ENCODE measurements around the gene SERTAD4. TPM values are rescaled to one million over a fixed set of nuclear protein-coding genes. Genes with fewer than 3 reads are reported as not detected.

Gene SERTAD4
- polyA plus RNA-seq, 1 donor from 2014 or later: 41.4 TPM

- Histone ChIP-seq H3K9me2 (ENCODE audit: insufficient read depth, low read length) (no peaks in the 10 kb centered on the region), H3K27me3 (ENCODE audit: insufficient read depth, low read depth, low read length) (no peaks in the 10 kb centered on the region), H3K9ac (ENCODE audit: low read length) (no peak overlapping the region), H3K79me2 (replicated peaks; ENCODE audit: insufficient read depth, low read length) (no peaks in the 10 kb centered on the region), H4K20me1 (ENCODE audit: insufficient read depth) (no peaks in the 10 kb centered on the region), H3K9me3 (ENCODE audit: low read length) (no peaks in the 10 kb centered on the region), H3K4me2 (ENCODE audit: low read length) (no peak overlapping the region), H3K4me3 (ENCODE audit: low read length) (no peak overlapping the region), H2AFZ (ENCODE audit: low read depth, low read length) (no peak overlapping the region), H3K36me3 (ENCODE audit: insufficient read depth, low read length) (no peaks in the 10 kb centered on the region), H3K27ac (ENCODE audit: low read length) (no peak overlapping the region), H3F3A (ENCODE audit: insufficient read depth, low read length, poor library complexity, severe bottlenecking) (no peaks in the 10 kb centered on the region)
- no peak for TF ChIP-seq SMC3 (conservative IDR thresholded peaks at IDR 0.05; ENCODE audit: poor library complexity)
- no peak for TF ChIP-seq EZH2 (IDR thresholded peaks at IDR 0.05; ENCODE audit: borderline replicate concordance, insufficient read depth, low read length, poor library complexity, severe bottlenecking)
- no peak for TF ChIP-seq CTCF (IDR thresholded peaks at IDR 0.05; ENCODE audit: poor library complexity, severe bottlenecking)
- TF ChIP-seq EP300 (conservative IDR thresholded peaks at IDR 0.05; ENCODE audit: poor library complexity, severe bottlenecking): no peak
- TF ChIP-seq MXI1 (conservative IDR thresholded peaks at IDR 0.05; ENCODE audit: poor library complexity, severe bottlenecking): no peak
- TF ChIP-seq TAF1 (IDR thresholded peaks at IDR 0.05; ENCODE audit: low read depth): no peak
- no peak for TF ChIP-seq RAD21 (conservative IDR thresholded peaks at IDR 0.05)
- no peak for TF ChIP-seq POLR2AphosphoS5 (IDR thresholded peaks at IDR 0.05)
- TF ChIP-seq REST (IDR thresholded peaks at IDR 0.05; ENCODE audit: borderline replicate concordance): no peak
These were observed 27.5 kb downstream of the SERTAD4 start for GRCh38 chr1:210260096-210260495.

- no peaks in the 10 kb centered on the region for H3K9me2 ChIP-seq (ENCODE audit: insufficient read depth, low read length)
- H3K27ac ChIP-seq (ENCODE audit: low read length): no peak overlapping the region
- H4K20me1 ChIP-seq (ENCODE audit: insufficient read depth): no peaks in the 10 kb centered on the region
- no peaks in the 10 kb centered on the region for H3K27me3 ChIP-seq (ENCODE audit: insufficient read depth, low read depth, low read length)
- no peaks in the 10 kb centered on the region for H3F3A ChIP-seq (ENCODE audit: insufficient read depth, low read length, poor library complexity, severe bottlenecking)
- H3K9ac ChIP-seq (ENCODE audit: low read length): no peak overlapping the region
- no peak for TF ChIP-seq SMC3 (conservative IDR thresholded peaks at IDR 0.05; ENCODE audit: poor library complexity)
- TF ChIP-seq TAF1 (IDR thresholded peaks at IDR 0.05; ENCODE audit: low read depth): no peak
- no peak for TF ChIP-seq EZH2 (IDR thresholded peaks at IDR 0.05; ENCODE audit: borderline replicate concordance, insufficient read depth, low read length, poor library complexity, severe bottlenecking)
- TF ChIP-seq RAD21 (conservative IDR thresholded peaks at IDR 0.05): no peak
- no peak for TF ChIP-seq POLR2AphosphoS5 (IDR thresholded peaks at IDR 0.05)
- no peak for TF ChIP-seq MXI1 (conservative IDR thresholded peaks at IDR 0.05; ENCODE audit: poor library complexity, severe bottlenecking)
- no peak for TF ChIP-seq REST (IDR thresholded peaks at IDR 0.05; ENCODE audit: borderline replicate concordance)
- no peaks in the 10 kb centered on the region for H3K9me3 ChIP-seq (ENCODE audit: low read length)
- H3K4me2 ChIP-seq (ENCODE audit: low read length): no peak overlapping the region
- H3K36me3 ChIP-seq (ENCODE audit: insufficient read depth, low read length): no peaks in the 10 kb centered on the region
- no peak overlapping the region for H2AFZ ChIP-seq (ENCODE audit: low read depth, low read length)
- H3K4me3 ChIP-seq (ENCODE audit: low read length): no peak overlapping the region
- H3K79me2 ChIP-seq (replicated peaks; ENCODE audit: insufficient read depth, low read length): no peaks in the 10 kb centered on the region
These were observed 29.7 kb downstream of the SERTAD4 start for GRCh38 chr1:210262167-210262896.

All from neural cell (in vitro differentiated cells).